Glutamatergic neuron (in vitro differentiated cells): ENCODE measurements around the gene VIM. TPM values are rescaled to one million over a fixed set of nuclear protein-coding genes. Genes with fewer than 3 reads are reported as not detected.
A peak's percentile ranks its signal among the peaks of the same experiment; 100 is the strongest.
"Not testable (repeated sequence)": the region's sequence is repeated elsewhere in the genome, so short reads cannot be mapped to it uniquely, and the experiment has no call there.

Experiments used
- DNase-seq: peaks from one replicate; pipeline ENCODE4 v3.0.0; 2022
- H3K27ac Mint-ChIP-seq: one replicate; pipeline ENCODE4 v1.8.0; 2020; ENCODE audit warnings: mild to moderate bottlenecking, mixed read lengths, inconsistent platforms; ENCODE audit not compliant: unreplicated experiment
- H3K27me3 Mint-ChIP-seq: one replicate; pipeline ENCODE4 v1.8.0; 2020; ENCODE audit warnings: mild to moderate bottlenecking, moderate library complexity, mixed read lengths, inconsistent platforms; ENCODE audit not compliant: unreplicated experiment
- H3K36me3 Mint-ChIP-seq: one replicate; pipeline ENCODE4 v1.8.0; 2020; ENCODE audit warnings: mild to moderate bottlenecking, mixed read lengths, inconsistent platforms; ENCODE audit not compliant: unreplicated experiment
- H3K4me1 Mint-ChIP-seq: one replicate; pipeline ENCODE4 v1.8.0; 2020; ENCODE audit warnings: mild to moderate bottlenecking, low read depth, mixed read lengths, inconsistent platforms; ENCODE audit not compliant: unreplicated experiment
- H3K4me3 Mint-ChIP-seq: one replicate; pipeline ENCODE4 v1.8.0; 2020; ENCODE audit warnings: mild to moderate bottlenecking, mixed read lengths, inconsistent platforms; ENCODE audit not compliant: unreplicated experiment
- H3K9me3 Mint-ChIP-seq: one replicate; pipeline ENCODE4 v1.8.0; 2020; ENCODE audit warnings: mild to moderate bottlenecking, moderate library complexity, mixed read lengths, inconsistent platforms; ENCODE audit not compliant: unreplicated experiment
- CTCF ChIP-seq: fragments of 200-600 bp; sonication (generic); IDR thresholded peaks from one replicate; pipeline ENCODE4 v1.5.0; 2021; ENCODE audit not compliant: partially characterized antibody, unreplicated experiment
- total RNA-seq: library from RNA; stranded (reverse); fragmentation: NEBNext Ultra II Directional; extraction: Animal tissue kit (Norgen Biotek cat#: 25700); gene quantifications from one replicate; pipeline ENCODE4 v1.2.1, GENCODE V29; 2021; ENCODE audit not compliant: unreplicated experiment

Gene VIM
- total RNA-seq, 1 donor from 2014 or later = 106 TPM

GRCh38 chr10:17256627-17257026, 28.6 kb downstream of the VIM start:
- no peak for DNase-seq
- H3K27ac Mint-ChIP-seq = no peak overlapping the region
- no peak overlapping the region for H3K4me3 Mint-ChIP-seq
- peaks cover 5% of the 10 kb centered on the region for H3K36me3 Mint-ChIP-seq
- H3K9me3 Mint-ChIP-seq = no peaks in the 10 kb centered on the region
- no peaks in the 10 kb centered on the region for H3K4me1 Mint-ChIP-seq
- TF ChIP-seq CTCF = no peak
- H3K27me3 Mint-ChIP-seq = no peaks in the 10 kb centered on the region

- H3K9me3 Mint-ChIP-seq = no peaks in the 10 kb centered on the region
- H3K36me3 Mint-ChIP-seq = peaks cover 8% of the 10 kb centered on the region
- no peaks in the 10 kb centered on the region for H3K4me1 Mint-ChIP-seq
- TF ChIP-seq CTCF = peak; percentile 79
- no peaks in the 10 kb centered on the region for H3K27me3 Mint-ChIP-seq
- H3K4me3 Mint-ChIP-seq = no peak overlapping the region
- DNase-seq = peak; percentile 31
- no peak overlapping the region for H3K27ac Mint-ChIP-seq
Measured at GRCh38 chr10:17257466-17258321, 29.7 kb downstream of the VIM start.

GRCh38 chr10:17262502-17262901, 34.5 kb downstream of the VIM start:
- Mint-ChIP-seq H3K4me3 (no peak overlapping the region), H3K36me3 (peaks cover 20% of the 10 kb centered on the region), H3K4me1 (no peaks in the 10 kb centered on the region), H3K9me3 (peaks cover 3% of the 10 kb centered on the region), H3K27me3 (no peaks in the 10 kb centered on the region), H3K27ac (no peak overlapping the region)
- DNase-seq = no peak
- no peak for TF ChIP-seq CTCF

- no peak overlapping the region for H3K4me3 Mint-ChIP-seq
- no peak for DNase-seq
- H3K36me3 Mint-ChIP-seq = peaks cover 20% of the 10 kb centered on the region
- H3K9me3 Mint-ChIP-seq = peaks cover 3% of the 10 kb centered on the region
- H3K4me1 Mint-ChIP-seq = no peaks in the 10 kb centered on the region
- no peaks in the 10 kb centered on the region for H3K27me3 Mint-ChIP-seq
- no peak for TF ChIP-seq CTCF
- H3K27ac Mint-ChIP-seq = no peak overlapping the region
Measured at GRCh38 chr10:17263580-17263979, 35.5 kb downstream of the VIM start.

GRCh38 chr10:17265468-17265867, 37.4 kb downstream of the VIM start:
- Mint-ChIP-seq H3K4me3 (no peak overlapping the region), H3K36me3 (peaks cover 20% of the 10 kb centered on the region), H3K27ac (no peak overlapping the region), H3K9me3 (peaks cover 3% of the 10 kb centered on the region), H3K4me1 (no peaks in the 10 kb centered on the region), H3K27me3 (no peaks in the 10 kb centered on the region)
- no peak for DNase-seq
- no peak for TF ChIP-seq CTCF

- H3K9me3 Mint-ChIP-seq = not testable (repeated sequence)
Measured at GRCh38 chr10:17266549-17266948, 38.5 kb downstream of the VIM start.

More at GRCh38 chr10:17266549-17266948, 38.5 kb downstream of the VIM start:
- H3K36me3 Mint-ChIP-seq = peaks cover 20% of the 10 kb centered on the region
- H3K4me1 Mint-ChIP-seq, H3K27me3 Mint-ChIP-seq, H3K4me3 Mint-ChIP-seq, H3K27ac Mint-ChIP-seq, DNase-seq: not testable (repeated sequence)
